WERI-Rb-1 (cell line): ENCODE results near the gene FBXL3.

ENCODE experiments used
- DNase-seq: peaks from one replicate; pipeline ENCODE4 v3.0.0-alpha.2; 2020
- H3K27ac ChIP-seq: fragments of 250-450 bp; sonication (Bioruptor Pico); 2 replicates; pipeline ENCODE4 v1.5.1; 2020; ENCODE audit warnings: mild to moderate bottlenecking, moderate library complexity
- H3K27me3 ChIP-seq: fragments of 250-450 bp; sonication (Bioruptor Pico); 2 replicates; pipeline ENCODE4 v1.5.1; 2021; ENCODE audit warnings: mild to moderate bottlenecking, low read depth, moderate library complexity; ENCODE audit not compliant: insufficient read depth, severe bottlenecking
- H3K36me3 ChIP-seq: fragments of 250-450 bp; sonication (Bioruptor Pico); 2 replicates; pipeline ENCODE4 v1.5.1; 2020; ENCODE audit warnings: mild to moderate bottlenecking, moderate library complexity
- H3K4me3 ChIP-seq: 2 replicates; pipeline ENCODE4 v1.5.1; 2011; ENCODE audit warnings: low read depth, mild to moderate bottlenecking, control low read depth, low read length
- H3K9me3 ChIP-seq: fragments of 250-450 bp; sonication (Bioruptor Pico); 2 replicates; pipeline ENCODE4 v1.5.1; 2021; ENCODE audit warnings: mild to moderate bottlenecking, moderate library complexity; ENCODE audit not compliant: severe bottlenecking
- TF ChIP-seq, protein P1 (sequence below): IDR thresholded peaks from 2 replicates; pipeline ENCODE4 v1.5.1; 2011; ENCODE audit warnings: low read depth, mild to moderate bottlenecking, control low read depth, inconsistent platforms, low read length

The FBXL3 gene

DNA sequence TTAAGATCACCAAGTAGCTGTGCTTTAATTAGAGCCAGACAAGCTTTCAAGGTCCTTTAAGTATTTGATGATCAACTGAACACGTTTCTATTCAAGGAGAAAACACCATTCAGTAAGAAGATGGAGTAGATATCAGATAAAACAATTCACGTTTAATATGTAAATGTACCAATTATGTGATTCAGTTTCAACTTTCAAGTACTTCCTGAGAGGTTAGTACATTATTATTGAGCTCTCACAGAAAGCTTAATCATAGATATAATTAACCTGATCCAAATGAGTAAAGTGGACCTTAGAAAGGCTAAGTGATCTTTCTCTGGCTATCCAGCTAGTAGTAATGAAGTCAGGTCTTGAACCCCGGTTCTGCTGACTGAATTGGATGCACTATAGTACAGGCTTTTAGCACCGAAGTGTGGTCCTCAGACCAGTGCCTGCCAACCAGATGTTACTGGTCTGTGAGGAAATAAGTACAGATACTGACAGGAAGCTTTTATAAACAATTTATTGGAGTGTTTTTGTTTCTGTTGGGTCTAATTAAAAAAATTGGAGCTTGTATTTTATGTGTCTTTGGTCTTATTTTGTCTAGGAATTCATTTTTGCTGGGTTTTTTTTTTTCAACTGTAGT is 24.9 kb downstream of the FBXL3 start:
- Histone ChIP-seq H3K36me3 (no peaks in the 10 kb centered on the region; the same call in 1 of the 2 replicates), H3K4me3 (no peak overlapping the region), H3K27me3 (no peaks in the 10 kb centered on the region), H3K27ac (no peak overlapping the region), H3K9me3 (no peaks in the 10 kb centered on the region)
- TF ChIP-seq, protein P1, sequence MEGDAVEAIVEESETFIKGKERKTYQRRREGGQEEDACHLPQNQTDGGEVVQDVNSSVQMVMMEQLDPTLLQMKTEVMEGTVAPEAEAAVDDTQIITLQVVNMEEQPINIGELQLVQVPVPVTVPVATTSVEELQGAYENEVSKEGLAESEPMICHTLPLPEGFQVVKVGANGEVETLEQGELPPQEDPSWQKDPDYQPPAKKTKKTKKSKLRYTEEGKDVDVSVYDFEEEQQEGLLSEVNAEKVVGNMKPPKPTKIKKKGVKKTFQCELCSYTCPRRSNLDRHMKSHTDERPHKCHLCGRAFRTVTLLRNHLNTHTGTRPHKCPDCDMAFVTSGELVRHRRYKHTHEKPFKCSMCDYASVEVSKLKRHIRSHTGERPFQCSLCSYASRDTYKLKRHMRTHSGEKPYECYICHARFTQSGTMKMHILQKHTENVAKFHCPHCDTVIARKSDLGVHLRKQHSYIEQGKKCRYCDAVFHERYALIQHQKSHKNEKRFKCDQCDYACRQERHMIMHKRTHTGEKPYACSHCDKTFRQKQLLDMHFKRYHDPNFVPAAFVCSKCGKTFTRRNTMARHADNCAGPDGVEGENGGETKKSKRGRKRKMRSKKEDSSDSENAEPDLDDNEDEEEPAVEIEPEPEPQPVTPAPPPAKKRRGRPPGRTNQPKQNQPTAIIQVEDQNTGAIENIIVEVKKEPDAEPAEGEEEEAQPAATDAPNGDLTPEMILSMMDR = no peak
- no peak for DNase-seq

DNA sequence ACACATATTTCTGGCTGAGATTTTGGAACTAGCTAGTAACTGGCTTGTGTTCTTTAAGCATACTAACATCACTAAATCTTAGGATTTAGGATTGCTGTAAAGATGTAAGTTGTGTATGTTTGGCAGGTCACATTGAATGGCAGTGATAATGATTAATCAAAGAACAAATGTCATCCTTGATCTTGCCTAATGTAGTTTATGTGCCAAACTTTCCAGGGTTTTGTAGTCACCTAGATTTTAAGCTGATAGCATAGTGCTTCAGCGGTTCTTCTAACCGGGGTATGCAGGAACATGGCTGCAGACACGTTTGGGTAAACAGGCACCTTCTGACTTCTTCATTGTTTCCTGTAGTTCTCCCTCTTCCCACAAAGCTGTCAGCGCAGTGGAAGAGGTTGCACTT is 25.4 kb downstream of the FBXL3 start:
- Histone ChIP-seq H3K36me3 (no peaks in the 10 kb centered on the region), H3K9me3 (no peaks in the 10 kb centered on the region), H3K27ac (no peak overlapping the region), H3K4me3 (no peak overlapping the region), H3K27me3 (no peaks in the 10 kb centered on the region)
- DNase-seq = no peak
- TF ChIP-seq, protein P1 = no peak

DNA sequence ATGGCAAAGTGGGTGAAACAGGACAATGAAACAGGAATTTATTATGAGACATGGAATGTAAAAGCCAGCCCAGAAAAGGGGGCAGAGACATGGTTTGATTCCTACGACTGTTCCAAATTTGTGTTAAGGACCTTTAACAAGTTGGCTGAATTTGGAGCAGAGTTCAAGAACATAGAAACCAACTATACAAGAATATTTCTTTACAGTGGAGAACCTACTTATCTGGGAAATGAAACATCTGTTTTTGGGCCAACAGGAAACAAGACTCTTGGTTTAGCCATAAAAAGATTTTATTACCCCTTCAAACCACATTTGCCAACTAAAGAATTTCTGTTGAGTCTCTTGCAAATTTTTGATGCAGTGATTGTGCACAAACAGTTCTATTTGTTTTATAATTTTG is 26.5 kb downstream of the FBXL3 start:
- no peak overlapping the region for H3K27ac ChIP-seq
- H3K4me3 ChIP-seq = no peak overlapping the region
- no peaks in the 10 kb centered on the region for H3K9me3 ChIP-seq
- DNase-seq = no peak
- TF ChIP-seq, protein P1 = no peak
- H3K27me3 ChIP-seq = no peaks in the 10 kb centered on the region
- no peaks in the 10 kb centered on the region for H3K36me3 ChIP-seq

DNA sequence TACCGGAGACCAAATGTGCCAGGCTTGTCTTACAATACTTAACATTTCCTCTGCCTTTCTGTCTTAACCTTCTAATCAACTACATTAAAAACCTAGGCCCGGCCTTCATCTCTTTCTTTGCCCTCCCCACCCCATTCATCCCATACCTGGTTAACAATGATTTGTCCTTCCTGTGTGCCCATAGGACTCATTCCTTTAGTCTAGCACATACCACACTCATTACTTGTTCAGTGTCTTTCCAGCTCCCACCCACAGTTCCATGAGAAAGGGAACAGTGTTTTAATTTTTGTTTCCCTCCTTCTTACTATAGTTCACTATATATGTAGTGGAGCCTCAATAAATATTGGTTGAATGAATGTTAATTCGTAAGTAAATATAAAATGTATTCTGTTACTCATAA is 32.7 kb downstream of the FBXL3 start:
- no peaks in the 10 kb centered on the region for H3K9me3 ChIP-seq
- no peak overlapping the region for H3K27ac ChIP-seq
- no peaks in the 10 kb centered on the region for H3K36me3 ChIP-seq
- TF ChIP-seq, protein P1 = no peak
- H3K4me3 ChIP-seq = no peak overlapping the region
- no peaks in the 10 kb centered on the region for H3K27me3 ChIP-seq
- DNase-seq = no peak

DNA sequence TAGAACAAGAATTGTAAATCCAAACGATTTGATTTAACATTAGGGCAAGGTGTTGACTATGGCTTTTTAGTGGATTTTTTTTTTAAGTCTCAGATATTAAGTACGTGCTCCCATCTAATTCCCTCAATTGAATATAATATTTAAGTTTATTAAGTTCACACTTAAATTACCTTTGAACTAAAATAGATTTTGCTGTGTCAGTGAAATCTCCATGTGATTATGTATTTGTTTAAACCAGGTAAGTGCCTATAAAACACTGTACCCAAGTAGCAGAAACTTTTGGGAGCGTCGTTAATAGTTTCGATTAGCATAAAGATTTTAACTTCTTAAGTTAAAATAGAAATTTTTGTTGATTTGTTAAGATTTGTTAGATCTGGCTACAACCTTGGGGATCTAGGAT is 33.5 kb downstream of the FBXL3 start:
- Histone ChIP-seq H3K9me3 (no peaks in the 10 kb centered on the region), H3K27me3 (no peaks in the 10 kb centered on the region), H3K36me3 (no peaks in the 10 kb centered on the region), H3K4me3 (no peak overlapping the region), H3K27ac (no peak overlapping the region)
- TF ChIP-seq, protein P1 = no peak
- no peak for DNase-seq

DNA sequence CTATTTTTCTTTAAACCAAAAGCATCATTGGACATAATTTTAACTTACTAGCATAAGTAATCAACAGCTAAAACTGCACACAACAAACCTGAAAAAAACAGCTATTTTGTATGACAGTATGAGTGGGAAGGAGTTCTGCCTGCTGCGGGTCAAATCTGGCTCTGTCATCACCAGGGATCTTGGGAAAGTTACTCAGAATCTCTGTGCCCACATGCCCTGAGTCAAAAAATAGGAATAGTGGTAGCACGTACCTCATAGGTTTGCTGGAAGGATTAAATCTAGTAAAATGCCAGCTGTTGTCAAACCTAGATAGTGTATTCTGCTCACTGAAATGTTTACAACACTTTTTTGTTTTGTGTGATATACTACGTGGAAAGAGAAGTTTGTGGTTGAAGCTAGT is 33.9 kb downstream of the FBXL3 start:
- TF ChIP-seq, protein P1 = no peak
- no peaks in the 10 kb centered on the region for H3K36me3 ChIP-seq
- H3K9me3 ChIP-seq = no peaks in the 10 kb centered on the region
- DNase-seq = no peak
- H3K4me3 ChIP-seq = peak overlapping the region; percentile 81
- no peaks in the 10 kb centered on the region for H3K27me3 ChIP-seq
- H3K27ac ChIP-seq = no peak overlapping the region
